GM18520 (cell line): Measurements from ENCODE around the gene PAPPA.

Experiments
- ATAC-seq: cut with Tn5 transposase; IDR thresholded peaks from one replicate; pipeline ENCODE4 v1.9.1; 2021; ENCODE audit not compliant: unreplicated experiment

Gene PAPPA

GRCh38 chr9:116213693-116214047 lies 60.1 kb downstream of the PAPPA start:
- no peak for ATAC-seq

DNA sequence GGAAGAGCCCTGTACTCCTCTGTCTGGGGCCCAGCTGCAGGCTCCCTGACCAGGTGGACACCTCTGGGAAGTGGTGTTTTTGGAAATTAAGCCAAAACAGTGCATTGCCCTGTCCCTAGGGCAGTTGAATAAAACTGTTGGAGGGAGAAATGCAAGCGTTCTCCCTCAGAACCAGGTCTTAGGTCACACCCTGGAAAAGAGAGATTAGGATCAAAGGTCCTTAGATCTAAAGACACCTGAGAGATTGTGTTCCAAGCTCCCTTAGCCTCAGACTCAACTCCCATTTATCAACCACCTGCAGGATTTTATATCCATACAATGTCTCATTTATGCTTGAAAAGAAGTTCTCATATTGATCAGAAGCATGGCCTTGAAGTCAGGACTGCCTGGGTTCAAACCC lies 64.8 kb downstream of the PAPPA start:
- no peak for ATAC-seq

- ATAC-seq, result no peak
Measured at GRCh38 chr9:116219686-116220085, 66.1 kb downstream of the PAPPA start.

DNA sequence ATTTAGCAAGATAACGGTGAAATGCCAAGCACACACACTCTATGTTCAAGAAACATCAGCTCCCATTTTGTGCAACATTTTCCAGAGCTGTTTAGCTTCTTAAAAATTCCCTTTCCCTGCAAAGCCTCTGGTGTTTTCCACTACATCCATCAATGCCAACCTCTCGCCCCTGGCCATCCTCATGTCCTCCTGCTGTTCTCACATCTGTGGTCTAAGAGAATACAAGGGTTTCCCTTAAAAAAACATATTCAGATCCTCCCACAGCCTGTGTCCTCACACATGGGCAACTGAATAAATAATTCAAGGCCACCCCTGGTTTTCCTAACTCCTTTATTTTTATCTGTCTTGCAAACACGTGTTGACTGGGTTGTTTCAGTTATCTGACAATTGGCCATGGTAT lies 70.3 kb downstream of the PAPPA start:
- ATAC-seq, result no peak

DNA sequence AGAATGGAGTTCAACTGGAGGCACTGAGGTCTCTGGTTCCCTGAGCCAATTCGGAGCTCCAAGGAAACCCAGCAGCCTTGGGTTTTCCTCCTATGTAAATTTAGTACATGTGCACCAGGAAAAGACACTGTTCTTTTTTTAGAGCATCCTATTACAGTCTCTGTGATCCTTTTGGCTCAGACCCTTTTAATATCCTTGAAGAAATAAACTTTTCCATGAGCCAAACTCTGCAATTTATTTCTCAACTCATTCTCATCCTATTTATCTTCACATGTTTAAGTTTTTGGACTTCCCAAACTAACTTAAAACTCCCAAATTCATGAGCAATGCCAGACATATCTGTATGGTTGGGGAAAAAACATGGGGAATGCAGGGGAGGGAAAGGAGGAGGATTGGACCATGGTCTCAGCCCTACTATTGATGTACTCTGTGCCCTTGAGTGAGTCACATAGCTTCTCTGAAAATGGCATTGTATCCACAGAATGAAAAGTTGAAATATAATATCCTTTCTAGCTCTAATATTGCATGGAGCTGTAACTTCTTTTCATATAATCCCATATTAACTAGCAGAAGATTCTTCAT lies 76.6 kb downstream of the PAPPA start:
- ATAC-seq, result no peak

DNA sequence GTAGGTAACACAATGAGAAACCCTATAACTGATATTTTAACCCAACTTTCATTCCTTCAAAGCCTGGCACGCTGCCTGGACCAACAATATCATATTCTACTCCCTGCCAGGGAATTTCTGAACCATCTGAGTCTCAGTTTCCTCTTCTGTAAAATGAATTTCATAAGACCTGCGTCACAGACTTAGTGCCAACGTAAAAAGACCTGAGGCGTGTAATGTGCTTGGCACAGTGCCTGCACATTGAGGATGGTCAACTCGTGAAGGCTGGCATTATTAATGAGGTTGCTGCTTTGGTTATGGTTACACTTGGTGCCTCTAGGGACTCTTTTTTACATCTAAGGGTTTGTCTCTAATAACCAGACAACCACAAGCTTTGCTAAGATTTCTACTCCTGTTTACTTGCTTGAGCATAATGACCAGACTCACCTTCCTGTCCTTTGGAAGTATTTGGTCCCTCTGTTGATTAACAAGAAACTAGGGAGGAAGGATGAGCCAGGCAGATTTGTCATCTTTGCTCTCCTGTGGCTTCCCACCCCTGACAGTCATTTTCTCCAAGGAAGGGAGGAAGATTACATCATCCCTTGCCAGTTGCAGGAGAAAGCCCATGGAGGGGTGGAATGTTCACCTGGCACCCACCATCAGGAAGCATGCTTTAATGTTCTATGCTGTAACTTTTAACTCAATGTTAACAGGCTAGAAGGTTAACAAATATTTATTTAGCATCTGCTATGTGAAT lies 79.0 kb downstream of the PAPPA start:
- ATAC-seq, result no peak

DNA sequence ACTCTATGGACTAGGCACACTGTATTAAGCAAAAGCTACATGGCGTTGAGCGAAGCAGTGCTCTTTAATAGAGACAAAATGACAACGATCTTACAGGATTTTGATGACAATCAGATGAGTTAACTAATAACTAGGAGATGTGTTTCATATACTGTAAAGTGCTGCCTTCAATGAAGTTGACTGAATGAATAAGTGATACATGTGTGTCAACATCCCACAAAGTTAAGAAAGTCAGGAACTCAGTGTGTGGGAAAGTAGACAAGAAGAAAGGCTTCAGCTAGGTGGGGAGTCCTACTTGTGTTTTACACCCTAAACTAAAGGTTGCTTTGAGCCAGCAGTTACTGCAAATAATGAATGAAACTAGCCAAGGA lies 79.6 kb downstream of the PAPPA start:
- ATAC-seq, result no peak

GRCh38 chr9:116234081-116234480 lies 80.5 kb downstream of the PAPPA start:
- ATAC-seq, result no peak

DNA sequence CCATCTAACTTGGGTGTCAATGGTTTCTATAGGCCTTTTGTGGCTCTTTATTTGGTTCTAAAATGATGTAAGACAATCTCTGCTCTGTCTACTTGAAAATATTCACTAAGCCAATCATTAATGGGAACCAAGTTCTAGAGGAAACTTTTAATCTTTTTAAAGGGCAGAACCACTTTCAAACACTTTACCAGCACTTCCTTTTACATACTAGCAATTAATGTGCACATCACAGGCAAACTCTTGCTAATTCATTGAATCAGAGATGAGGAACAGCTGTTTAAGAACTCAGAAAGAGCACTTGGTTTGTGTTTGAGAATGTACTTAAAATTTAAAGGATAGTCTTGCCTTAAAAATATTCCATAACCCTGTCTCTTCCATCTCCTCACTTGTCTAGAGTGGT lies 83.4 kb downstream of the PAPPA start:
- ATAC-seq, result no peak

- no peak for ATAC-seq
Measured at GRCh38 chr9:116237456-116237855, 83.9 kb downstream of the PAPPA start.

GRCh38 chr9:116238225-116238624 lies 84.6 kb downstream of the PAPPA start:
- ATAC-seq, result no peak

- ATAC-seq, result no peak
Measured at GRCh38 chr9:116238776-116239340, 85.3 kb downstream of the PAPPA start.

GRCh38 chr9:116243708-116244107 lies 90.1 kb downstream of the PAPPA start:
- no peak for ATAC-seq

- ATAC-seq, result no peak
Measured at GRCh38 chr9:116247284-116247683, 93.7 kb downstream of the PAPPA start.

- no peak for ATAC-seq
Measured at GRCh38 chr9:116247791-116248374, 94.3 kb downstream of the PAPPA start.

DNA sequence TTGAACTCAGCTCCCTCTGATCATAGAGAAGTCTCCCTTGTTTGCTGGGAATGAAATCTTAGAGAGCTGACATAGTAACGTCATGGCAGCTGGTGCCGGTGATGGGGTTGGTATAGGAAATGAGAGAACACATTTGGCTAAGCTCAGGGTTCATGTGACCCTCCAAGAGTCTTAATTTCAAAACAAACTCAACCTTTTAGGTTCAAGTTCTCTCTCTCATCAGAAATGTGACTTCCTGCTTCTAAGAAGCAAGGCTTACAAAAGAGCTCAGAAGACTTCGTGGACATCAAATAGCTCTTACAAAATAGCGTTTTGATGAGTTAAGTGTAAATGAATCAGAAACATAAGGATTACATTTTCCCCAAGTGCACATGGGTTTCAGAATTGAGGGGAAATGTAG lies 97.3 kb downstream of the PAPPA start:
- ATAC-seq, result no peak

- no peak for ATAC-seq
Measured at GRCh38 chr9:116251366-116251765, 97.8 kb downstream of the PAPPA start.

- no peak for ATAC-seq
Measured at GRCh38 chr9:116260531-116260930, 106.9 kb downstream of the PAPPA start.

DNA sequence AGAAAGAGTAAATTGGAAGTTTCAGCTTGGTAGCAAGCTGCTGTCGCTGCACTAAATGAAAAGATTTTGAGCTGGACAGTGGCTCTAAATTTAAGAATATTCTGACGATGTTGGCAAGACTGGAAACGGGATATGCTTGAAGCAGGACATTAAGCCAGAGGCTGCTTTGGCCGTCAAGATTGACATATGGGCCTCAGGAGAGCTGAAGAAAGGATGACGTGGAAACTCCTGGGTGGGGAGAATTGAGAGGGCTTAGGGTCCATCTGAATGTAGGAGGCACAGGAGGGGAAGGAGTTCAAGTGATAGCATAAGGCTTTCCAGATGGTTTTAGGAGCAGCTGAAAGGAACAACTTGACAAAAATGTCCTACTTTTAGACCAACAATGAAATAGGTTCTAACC lies 108.9 kb downstream of the PAPPA start:
- ATAC-seq, result no peak

DNA sequence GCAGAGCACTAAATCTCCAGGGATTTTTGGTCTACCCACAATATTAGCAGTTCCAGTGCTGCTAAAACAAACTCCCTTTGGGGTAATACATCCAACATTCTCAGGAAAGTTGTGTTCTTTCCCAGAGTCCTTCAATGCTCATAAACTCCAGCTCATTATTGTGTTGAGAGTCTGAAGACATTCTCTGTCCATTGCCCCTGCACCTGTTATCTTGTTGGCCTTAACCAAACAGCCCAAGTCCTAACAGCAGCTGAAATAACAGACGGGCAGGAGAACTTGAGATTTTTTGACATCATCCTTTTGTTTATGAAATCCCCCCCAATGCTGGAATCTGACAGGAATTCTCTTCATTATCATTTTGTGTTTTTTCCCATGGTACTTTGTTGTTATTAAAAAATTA lies 110.8 kb downstream of the PAPPA start:
- no peak for ATAC-seq

DNA sequence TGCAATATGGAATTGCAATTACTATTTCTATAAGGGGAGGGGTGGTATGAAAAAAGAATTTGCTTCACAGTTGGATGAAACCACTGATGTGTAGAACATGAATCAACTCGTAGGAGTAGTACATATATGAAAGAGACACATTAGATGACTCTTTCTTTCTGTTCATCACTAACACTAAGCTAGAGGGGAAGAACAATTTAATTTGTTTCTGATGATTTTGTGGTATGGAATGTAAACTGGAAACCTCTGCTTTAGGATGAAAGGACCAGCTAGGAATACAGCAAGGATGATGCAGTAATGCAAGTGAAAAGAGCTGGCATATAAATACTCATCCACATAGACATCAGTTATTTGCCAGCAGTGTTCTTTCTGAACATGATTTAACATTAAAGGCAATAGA lies 113.4 kb downstream of the PAPPA start:
- ATAC-seq, result no peak

DNA sequence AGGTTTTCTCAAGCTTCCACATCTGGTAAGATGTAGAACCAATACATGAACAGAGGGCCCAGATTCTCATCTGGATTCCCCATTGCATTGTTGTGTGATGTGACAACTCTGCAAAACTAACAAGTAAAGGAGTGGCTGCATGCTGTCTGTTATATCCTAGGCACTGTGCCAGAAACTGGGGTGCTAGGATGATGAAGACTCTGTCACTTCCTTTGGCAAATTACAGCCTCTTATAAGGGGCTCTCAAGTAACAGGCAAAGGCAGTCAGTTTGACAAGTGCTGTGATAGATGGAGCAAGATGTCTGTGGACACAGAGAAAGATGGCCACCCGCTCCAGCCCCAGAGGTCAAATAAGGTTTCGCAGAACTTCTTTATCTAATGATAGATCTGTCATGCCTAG lies 115.7 kb downstream of the PAPPA start:
- no peak for ATAC-seq
